Esophagus squamous epithelium (tissue), 5 donors: Measurements from ENCODE around the gene SLC12A9. TPM values are rescaled to one million over a fixed set of nuclear protein-coding genes. Genes with fewer than 3 reads are reported as not detected.
A peak's percentile ranks its signal among the peaks of the same experiment; 100 is the strongest.

ENCODE experiments used
- DNase-seq: peaks from one replicate; lab custom pipeline; 2025; lab: John Stamatoyannopoulos, UW
- H3K27ac ChIP-seq, 4 donors: fragments of 200-600 bp; sonication (generic); one replicate each; pipeline ENCODE4 v1.5.1; 2016 to 2019; ENCODE audit warnings: mild to moderate bottlenecking in 1 of 4
- H3K27me3 ChIP-seq, 4 donors: fragments of 200-600 bp; sonication (generic); 1 replicate in 3 of 4; 2 replicates in 1 of 4; pipeline versions ENCODE4 v1.5.1 to v1.6.0; 2017 to 2021; ENCODE audit warnings: antibody characterized with exemption in 1 of 4
- H3K36me3 ChIP-seq, 3 donors: fragments of 200-600 bp; sonication (generic); one replicate each; pipeline ENCODE4 v1.5.1; 2016 to 2019
- H3K4me1 ChIP-seq, 3 donors: fragments of 200-600 bp; sonication (generic); one replicate each; pipeline ENCODE4 v1.5.1; 2017 to 2019
- H3K4me3 ChIP-seq, 4 donors: fragments of 200-600 bp; sonication (generic); 1 replicate in 3 of 4; 2 replicates in 1 of 4; pipeline ENCODE4 v1.5.1; 2016 to 2019; ENCODE audit warnings: mild to moderate bottlenecking in 2 of 4, moderate library complexity in 1 of 4
- H3K9me3 ChIP-seq, 3 donors: fragments of 200-600 bp; sonication (generic); one replicate each; pipeline ENCODE4 v1.5.1; 2016 to 2019
- POLR2A ChIP-seq, 4 donors: fragments of 450-650 bp; IDR thresholded peaks; one replicate each; pipeline ENCODE4 v1.6.1; 2017; ENCODE audit warnings: antibody characterized with exemption in 4 of 4, mild to moderate bottlenecking in 4 of 4, moderate library complexity in 3 of 4
- WGBS, 2 donors: methylation state at CpG; one replicate each; pipeline ENCODE4 v1.1.5; 2018; 5-methylcytosine and 5-hydroxymethylcytosine counted together
- intact Hi-C: fragments of 100-400 bp; cut with DNase I; formaldehyde crosslinking; loops from one replicate; pipeline ENCODE4 v1.15.0; 2022
- total RNA-seq, 4 donors: library from RNA; depleted of rRNA; stranded (reverse); fragments of >200 nt; gene quantifications; one replicate each; pipeline ENCODE4 v1.1.0, GENCODE V29; 2016
- TF ChIP-seq, protein P1 (sequence below), 6 experiments: fragments of 450-650 bp in 4 of 6; fragments of 200-600 bp in 2 of 6; sonication (generic) in 2 of 6; IDR thresholded peaks; one replicate each; pipeline ENCODE4 v1.5.1; 2016 to 2019; ENCODE audit warnings: antibody characterized with exemption in 6 of 6, mild to moderate bottlenecking in 4 of 6, moderate library complexity in 4 of 6
- donor health status: DM: yes; HTN: yes; CAD: no.

SLC12A9 gene
- total RNA-seq, 4 donors from 2014 or later, result 9.9 to 19.6 (median 17.3) TPM

DNA sequence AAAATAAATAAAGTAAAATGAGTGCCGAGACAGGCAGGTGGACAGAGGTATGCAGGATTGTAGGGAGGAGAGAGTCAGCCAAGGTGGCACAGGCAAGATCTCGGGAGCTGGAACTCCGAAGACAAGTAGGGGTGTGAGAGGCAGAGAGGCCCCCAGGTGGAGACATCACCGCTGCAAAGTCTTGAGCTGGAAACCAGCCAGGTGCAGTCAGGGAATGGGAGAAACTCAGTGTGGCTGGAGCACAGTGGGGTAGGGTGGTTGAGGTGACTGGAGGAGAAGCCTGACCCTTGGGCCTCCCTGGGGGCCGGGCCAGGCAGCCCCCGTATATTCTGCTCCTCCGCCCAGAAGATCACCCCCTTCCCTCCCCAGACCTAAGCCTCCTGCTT, 29.4 kb upstream of the SLC12A9 start:
- Histone ChIP-seq H3K4me3 (no peak overlapping the region), H3K4me1 (peaks cover 17 to 39% (median 23%) of the 10 kb centered on the region in 3 donors), H3K36me3 (peaks cover 28 to 62% (median 43%) of the 10 kb centered on the region in 3 donors), H3K27me3 (peaks cover 0 to 20% (median 0%) of the 10 kb centered on the region in 4 donors), H3K9me3 (no peaks in the 10 kb centered on the region), H3K27ac (no peak overlapping the region)
- intact Hi-C loops, result no loop called here
- WGBS, 2 donors, result 82% methylated on average over 5 to 6 of the region's 7 CpGs
- DNase-seq, result no peak
- no peak for TF ChIP-seq POLR2A (IDR thresholded peaks at IDR 0.05)
- TF ChIP-seq, protein P1, sequence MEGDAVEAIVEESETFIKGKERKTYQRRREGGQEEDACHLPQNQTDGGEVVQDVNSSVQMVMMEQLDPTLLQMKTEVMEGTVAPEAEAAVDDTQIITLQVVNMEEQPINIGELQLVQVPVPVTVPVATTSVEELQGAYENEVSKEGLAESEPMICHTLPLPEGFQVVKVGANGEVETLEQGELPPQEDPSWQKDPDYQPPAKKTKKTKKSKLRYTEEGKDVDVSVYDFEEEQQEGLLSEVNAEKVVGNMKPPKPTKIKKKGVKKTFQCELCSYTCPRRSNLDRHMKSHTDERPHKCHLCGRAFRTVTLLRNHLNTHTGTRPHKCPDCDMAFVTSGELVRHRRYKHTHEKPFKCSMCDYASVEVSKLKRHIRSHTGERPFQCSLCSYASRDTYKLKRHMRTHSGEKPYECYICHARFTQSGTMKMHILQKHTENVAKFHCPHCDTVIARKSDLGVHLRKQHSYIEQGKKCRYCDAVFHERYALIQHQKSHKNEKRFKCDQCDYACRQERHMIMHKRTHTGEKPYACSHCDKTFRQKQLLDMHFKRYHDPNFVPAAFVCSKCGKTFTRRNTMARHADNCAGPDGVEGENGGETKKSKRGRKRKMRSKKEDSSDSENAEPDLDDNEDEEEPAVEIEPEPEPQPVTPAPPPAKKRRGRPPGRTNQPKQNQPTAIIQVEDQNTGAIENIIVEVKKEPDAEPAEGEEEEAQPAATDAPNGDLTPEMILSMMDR (IDR thresholded peaks at IDR 0.05), result no peak

DNA sequence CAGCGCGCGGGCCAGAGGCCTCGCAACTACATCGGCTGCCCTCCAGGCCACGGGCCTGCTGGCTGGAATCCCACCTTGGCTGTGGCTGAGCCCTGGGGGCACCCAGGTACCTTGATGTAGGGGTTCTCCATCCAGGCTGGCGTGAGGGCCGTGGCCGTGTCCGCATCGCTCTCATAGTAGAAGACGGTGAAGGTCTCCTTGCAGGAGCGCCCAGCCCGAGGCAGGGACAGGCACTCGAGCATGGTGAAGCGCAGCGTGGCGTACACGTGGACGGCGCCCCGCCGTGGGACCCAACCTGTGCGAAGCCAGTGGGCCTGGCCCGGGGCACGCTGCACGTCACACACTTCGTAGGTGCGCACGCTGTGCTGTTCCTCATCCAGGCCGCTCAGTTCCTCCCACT, 29.0 kb upstream of the SLC12A9 start:
- no peak for TF ChIP-seq POLR2A (IDR thresholded peaks at IDR 0.05)
- TF ChIP-seq, protein P1 (IDR thresholded peaks at IDR 0.05), result no peak
- Histone ChIP-seq H3K4me3 (no peak overlapping the region), H3K36me3 (peaks cover 24 to 58% (median 40%) of the 10 kb centered on the region in 3 donors), H3K27me3 (peaks cover 0 to 22% (median 0%) of the 10 kb centered on the region in 4 donors), H3K27ac (no peak overlapping the region), H3K9me3 (no peaks in the 10 kb centered on the region), H3K4me1 (peaks cover 19 to 44% (median 24%) of the 10 kb centered on the region in 3 donors)
- no peak for DNase-seq
- intact Hi-C loops, result no loop called here
- WGBS, 2 donors, result 92 to 95% methylated on average over 9 to 19 of the region's 31 CpGs

DNA sequence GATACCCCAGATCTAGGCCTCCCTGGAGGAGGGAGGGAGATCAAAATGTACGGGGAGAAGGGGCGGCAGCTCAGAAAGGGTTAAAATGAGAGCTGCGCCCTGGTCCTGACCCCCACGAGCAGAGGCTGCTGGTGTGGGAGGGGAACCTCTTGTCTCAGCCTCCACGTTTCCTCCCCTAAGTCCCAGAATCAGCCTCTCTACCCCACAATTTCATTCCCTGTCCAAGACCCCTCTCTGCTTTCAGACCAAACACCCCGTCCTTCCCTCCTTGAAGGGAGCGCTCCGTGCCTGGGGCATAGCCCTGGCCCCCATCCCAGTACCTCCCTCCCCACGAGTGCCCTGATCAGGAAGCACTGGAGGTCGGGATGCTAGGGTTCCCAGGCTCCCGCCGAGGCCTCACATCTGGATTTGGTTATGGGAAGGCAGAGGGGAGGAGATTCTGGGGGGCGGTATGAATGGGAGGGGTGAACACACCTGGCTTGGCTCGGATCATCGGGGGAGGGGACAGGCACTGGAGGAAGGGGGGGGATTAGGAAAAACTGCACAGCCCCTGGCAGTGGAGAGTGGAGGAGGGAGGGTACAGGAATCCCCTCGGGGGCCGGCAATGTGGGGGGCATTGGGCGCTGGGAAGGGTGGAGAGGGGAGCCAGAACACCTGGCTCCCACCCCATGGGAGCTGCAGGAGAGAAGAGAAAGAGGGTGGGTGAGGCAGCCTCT, 27.9 kb upstream of the SLC12A9 start:
- Histone ChIP-seq H3K27me3 (peaks cover 0 to 25% (median 0%) of the 10 kb centered on the region in 4 donors), H3K9me3 (no peaks in the 10 kb centered on the region), H3K27ac (peak overlapping the region; percentile 80 to 95 (median 90)), H3K4me1 (peaks cover 21 to 46% (median 24%) of the 10 kb centered on the region in 3 donors), H3K36me3 (peaks cover 21 to 47% (median 29%) of the 10 kb centered on the region in 3 donors), H3K4me3 (peak overlapping the region; percentile 65 to 94 (median 74))
- 15 to 29% methylated on average over 9 to 10 of the region's 18 CpGs for WGBS, 2 donors
- intact Hi-C loops, result no loop called here
- TF ChIP-seq POLR2A (IDR thresholded peaks at IDR 0.05), result no peak
- TF ChIP-seq, protein P1 (IDR thresholded peaks at IDR 0.05), result no peak
- no peak for DNase-seq

DNA sequence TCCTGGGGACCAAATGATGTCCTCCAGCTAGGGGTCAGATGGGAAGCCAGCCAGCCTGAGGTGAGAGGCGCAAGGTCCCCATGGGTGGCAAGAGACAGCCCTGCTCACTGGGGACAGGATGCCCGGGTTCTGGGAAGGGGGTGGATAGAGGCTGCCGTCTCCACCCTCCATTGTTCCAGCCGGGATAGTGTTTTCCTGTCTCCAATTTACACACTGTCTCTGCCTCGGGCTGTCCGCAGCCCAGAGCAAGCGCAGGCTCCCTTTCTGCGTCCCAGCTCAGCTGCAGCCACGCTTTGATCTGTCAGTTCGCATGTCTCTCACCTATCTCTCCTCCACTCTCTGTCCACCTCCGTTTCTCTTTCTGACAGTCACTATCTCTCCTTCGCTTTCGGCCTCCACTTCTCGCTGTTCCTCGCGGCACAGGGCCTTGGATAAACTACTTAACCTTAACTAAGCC, 27.3 kb upstream of the SLC12A9 start:
- 20 to 41% methylated on average over 14 to 16 of the region's 16 CpGs for WGBS, 2 donors
- intact Hi-C loops, result no loop called here
- Histone ChIP-seq H3K4me3 (peak overlapping the region; percentile 65 to 94 (median 74)), H3K9me3 (no peaks in the 10 kb centered on the region), H3K4me1 (peaks cover 21 to 46% (median 24%) of the 10 kb centered on the region in 3 donors), H3K36me3 (peaks cover 21 to 41% (median 25%) of the 10 kb centered on the region in 3 donors), H3K27me3 (peaks cover 0 to 25% (median 0%) of the 10 kb centered on the region in 4 donors), H3K27ac (peak overlapping the region; percentile 80 to 95 (median 90))
- no peak for DNase-seq
- no peak for TF ChIP-seq POLR2A (IDR thresholded peaks at IDR 0.05)
- TF ChIP-seq, protein P1 (IDR thresholded peaks at IDR 0.05), result no peak
